ENCODE data around the gene CCDC40.

The CCDC40 gene

GRCh38 chr17:80117491-80118401 is 81.3 kb downstream of the CCDC40 start:
- no peak for DNase-seq

GRCh38 chr17:80118601-80119270 is 82.3 kb downstream of the CCDC40 start:
- DNase-seq = no peak

- no peak for DNase-seq
Measured at GRCh38 chr17:80119271-80119791, 82.9 kb downstream of the CCDC40 start.

- no peak for DNase-seq
Measured at GRCh38 chr17:80119839-80120238, 83.4 kb downstream of the CCDC40 start.

GRCh38 chr17:80122026-80122575 is 85.7 kb downstream of the CCDC40 start:
- no peak for DNase-seq

- no peak for DNase-seq
Measured at GRCh38 chr17:80122926-80123505, 86.6 kb downstream of the CCDC40 start.

- DNase-seq = no peak
Measured at GRCh38 chr17:80123791-80124190, 87.3 kb downstream of the CCDC40 start.

GRCh38 chr17:80124351-80124981 is 88.0 kb downstream of the CCDC40 start:
- DNase-seq = no peak

GRCh38 chr17:80125656-80126448 is 89.4 kb downstream of the CCDC40 start:
- DNase-seq = no peak

GRCh38 chr17:80126449-80126715 is 89.9 kb downstream of the CCDC40 start:
- DNase-seq = no peak

GRCh38 chr17:80129006-80129565 is 92.6 kb downstream of the CCDC40 start:
- no peak for DNase-seq

- DNase-seq = no peak
Measured at GRCh38 chr17:80130992-80131391, 94.5 kb downstream of the CCDC40 start.

- DNase-seq = no peak
Measured at GRCh38 chr17:80132906-80133625, 96.6 kb downstream of the CCDC40 start.

GRCh38 chr17:80133626-80133970 is 97.2 kb downstream of the CCDC40 start:
- peak; percentile 46 for DNase-seq

GRCh38 chr17:80137131-80137530 is 100.7 kb downstream of the CCDC40 start:
- DNase-seq = peak; percentile 48

- peak; percentile 39 for DNase-seq
Measured at GRCh38 chr17:80138856-80139426, 102.5 kb downstream of the CCDC40 start.

- DNase-seq = no peak
Measured at GRCh38 chr17:80141463-80142165, 105.2 kb downstream of the CCDC40 start.

- DNase-seq = no peak
Measured at GRCh38 chr17:80142929-80143328, 106.5 kb downstream of the CCDC40 start.

- no peak for DNase-seq
Measured at GRCh38 chr17:80145076-80146075, 108.9 kb downstream of the CCDC40 start.

Data from activated CD8-positive, alpha-beta memory T cell treated with anti-CD3 and anti-CD28 coated beads, Interleukin-2, amount 50 U/mL, for 48 hours (primary cell).